ENCODE measurements around the gene SIM2. TPM values are rescaled to one million over a fixed set of nuclear protein-coding genes. Genes with fewer than 3 reads are reported as not detected.

Gene SIM2
- polyA plus RNA-seq, 4 donors, result 0.04 to 0.28 TPM; not detected in 2

- peaks cover 0 to 14% (median 2%) of the 10 kb centered on the region in 3 donors for H3K4me1 ChIP-seq (ENCODE audit: control insufficient read depth in 3 of 3, insufficient read depth in 2 of 3, low read depth in 1 of 3, low read length in 2 of 3)
- no peaks in the 10 kb centered on the region for H3K9me3 ChIP-seq (ENCODE audit: control insufficient read depth in 2 of 2, insufficient read depth in 1 of 2, low read depth in 1 of 2, low read length in 1 of 2)
- no peaks in the 10 kb centered on the region for H3K36me3 ChIP-seq (ENCODE audit: control insufficient read depth in 3 of 3, insufficient read depth in 2 of 3, low read depth in 1 of 3, low read length in 3 of 3)
- DNase-seq (peak; percentile 48 to 57), FAIRE-seq (no peak)
- H3K27ac ChIP-seq (ENCODE audit: low read depth in 1 of 3, low read length in 2 of 3), result no peak overlapping the region
- peaks cover 0 to 76% (median 50%) of the 10 kb centered on the region in 3 donors for H3K27me3 ChIP-seq (ENCODE audit: control insufficient read depth in 3 of 3, insufficient read depth in 3 of 3, low read length in 3 of 3)
- H3K4me3 ChIP-seq (ENCODE audit: low read depth in 1 of 3, low read length in 3 of 3), result peak overlapping the region in 1 of 3 donors; percentile 26
- 3 to 13% (median 6%) methylated on average over 13 of the region's 13 CpGs for WGBS, 3 donors
Observed at GRCh38 chr21:36710729-36711048, 11.8 kb downstream of the SIM2 start.

GRCh38 chr21:36713746-36714145, 14.8 kb downstream of the SIM2 start:
- no peak for DNase-seq
- Histone ChIP-seq H3K4me1 (ENCODE audit: control insufficient read depth in 3 of 3, insufficient read depth in 2 of 3, low read depth in 1 of 3, low read length in 2 of 3) (peaks cover 0 to 9% (median 2%) of the 10 kb centered on the region in 3 donors), H3K27ac (ENCODE audit: low read depth in 1 of 3, low read length in 2 of 3) (no peak overlapping the region), H3K4me3 (ENCODE audit: low read depth in 1 of 3, low read length in 3 of 3) (no peak overlapping the region), H3K9me3 (ENCODE audit: control insufficient read depth in 2 of 2, insufficient read depth in 1 of 2, low read depth in 1 of 2, low read length in 1 of 2) (no peaks in the 10 kb centered on the region), H3K27me3 (ENCODE audit: control insufficient read depth in 3 of 3, insufficient read depth in 3 of 3, low read length in 3 of 3) (peaks cover 0 to 50% (median 25%) of the 10 kb centered on the region in 3 donors), H3K36me3 (ENCODE audit: control insufficient read depth in 3 of 3, insufficient read depth in 2 of 3, low read depth in 1 of 3, low read length in 3 of 3) (no peaks in the 10 kb centered on the region)
- no peak for FAIRE-seq
- WGBS, 3 donors, result 60 to 67% (median 61%) methylated on average over 3 of the region's 3 CpGs

DNA sequence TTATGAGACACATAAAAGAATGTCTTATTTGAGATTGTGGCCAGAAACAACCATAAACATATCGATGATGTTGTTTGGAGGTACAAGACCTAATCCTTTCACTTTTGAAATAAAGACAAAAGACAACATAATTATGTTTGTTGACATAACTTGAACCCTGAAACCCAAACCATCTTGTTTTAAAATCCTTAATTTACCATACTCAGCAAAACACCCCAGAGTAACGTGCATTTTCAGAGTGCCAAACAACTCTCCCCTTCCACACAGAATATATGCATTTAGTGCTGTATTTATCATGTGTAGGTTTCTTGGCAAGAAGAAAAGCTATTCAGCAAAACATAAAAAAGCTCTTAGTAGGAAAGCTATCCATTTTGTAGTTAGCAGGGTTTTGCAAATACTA, 17.5 kb downstream of the SIM2 start:
- no peak overlapping the region for H3K27ac ChIP-seq (ENCODE audit: low read depth in 1 of 3, low read length in 2 of 3)
- H3K4me3 ChIP-seq (ENCODE audit: low read depth in 1 of 3, low read length in 3 of 3), result no peak overlapping the region
- H3K4me1 ChIP-seq (ENCODE audit: control insufficient read depth in 3 of 3, insufficient read depth in 2 of 3, low read depth in 1 of 3, low read length in 2 of 3), result peaks cover 0 to 17% (median 2%) of the 10 kb centered on the region in 3 donors
- H3K9me3 ChIP-seq (ENCODE audit: control insufficient read depth in 2 of 2, insufficient read depth in 1 of 2, low read depth in 1 of 2, low read length in 1 of 2), result no peaks in the 10 kb centered on the region
- H3K36me3 ChIP-seq (ENCODE audit: control insufficient read depth in 3 of 3, insufficient read depth in 2 of 3, low read depth in 1 of 3, low read length in 3 of 3), result no peaks in the 10 kb centered on the region
- FAIRE-seq, result no peak
- 71 to 81% (median 77%) methylated on average over 2 of the region's 2 CpGs for WGBS, 3 donors
- DNase-seq, result no peak
- H3K27me3 ChIP-seq (ENCODE audit: control insufficient read depth in 3 of 3, insufficient read depth in 3 of 3, low read length in 3 of 3), result peaks cover 0 to 26% (median 14%) of the 10 kb centered on the region in 3 donors

DNA sequence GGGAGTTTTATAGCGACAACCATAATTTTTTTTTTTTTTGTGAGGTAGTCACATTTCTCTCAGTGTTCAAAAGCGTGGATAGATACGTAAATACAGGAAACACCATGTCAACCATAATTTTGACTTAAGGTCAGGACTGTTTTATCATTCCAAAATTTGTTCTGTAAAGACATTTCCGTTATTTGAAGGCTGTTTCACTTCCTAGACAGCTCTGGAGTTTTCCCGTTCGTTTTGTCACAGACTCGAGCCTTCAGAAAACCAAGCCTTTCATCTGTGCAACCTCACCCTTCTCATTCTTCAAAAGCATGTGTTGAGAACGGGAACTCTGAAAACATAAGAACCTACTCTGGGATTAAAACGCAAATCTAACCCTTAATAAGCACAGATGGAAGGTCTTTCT, 17.9 kb downstream of the SIM2 start:
- no peak for FAIRE-seq
- peaks cover 0 to 25% (median 14%) of the 10 kb centered on the region in 3 donors for H3K27me3 ChIP-seq (ENCODE audit: control insufficient read depth in 3 of 3, insufficient read depth in 3 of 3, low read length in 3 of 3)

GRCh38 chr21:36717976-36718375, 19.1 kb downstream of the SIM2 start:
- Histone ChIP-seq H3K36me3 (ENCODE audit: control insufficient read depth in 3 of 3, insufficient read depth in 2 of 3, low read depth in 1 of 3, low read length in 3 of 3) (no peaks in the 10 kb centered on the region), H3K4me1 (ENCODE audit: control insufficient read depth in 3 of 3, insufficient read depth in 2 of 3, low read depth in 1 of 3, low read length in 2 of 3) (peaks cover 0 to 17% (median 2%) of the 10 kb centered on the region in 3 donors), H3K9me3 (ENCODE audit: control insufficient read depth in 2 of 2, insufficient read depth in 1 of 2, low read depth in 1 of 2, low read length in 1 of 2) (no peaks in the 10 kb centered on the region), H3K27me3 (ENCODE audit: control insufficient read depth in 3 of 3, insufficient read depth in 3 of 3, low read length in 3 of 3) (peaks cover 0 to 16% (median 14%) of the 10 kb centered on the region in 3 donors), H3K27ac (ENCODE audit: low read depth in 1 of 3, low read length in 2 of 3) (no peak overlapping the region), H3K4me3 (ENCODE audit: low read depth in 1 of 3, low read length in 3 of 3) (no peak overlapping the region)
- WGBS, 3 donors, result 86 to 90% (median 87%) methylated on average over 6 of the region's 6 CpGs
- DNase-seq (no peak), FAIRE-seq (no peak)

More for the DNA sequence above, 17.9 kb downstream of the SIM2 start:
- peaks cover 0 to 17% (median 2%) of the 10 kb centered on the region in 3 donors for H3K4me1 ChIP-seq (ENCODE audit: control insufficient read depth in 3 of 3, insufficient read depth in 2 of 3, low read depth in 1 of 3, low read length in 2 of 3)
- no peaks in the 10 kb centered on the region for H3K9me3 ChIP-seq (ENCODE audit: control insufficient read depth in 2 of 2, insufficient read depth in 1 of 2, low read depth in 1 of 2, low read length in 1 of 2)
- 62 to 87% (median 77%) methylated on average over 9 of the region's 9 CpGs for whole genome bisulfite sequencing, 3 donors
- no peak overlapping the region for H3K4me3 ChIP-seq (ENCODE audit: low read depth in 1 of 3, low read length in 3 of 3)
- DNase-seq, result no peak
- H3K36me3 ChIP-seq (ENCODE audit: control insufficient read depth in 3 of 3, insufficient read depth in 2 of 3, low read depth in 1 of 3, low read length in 3 of 3), result no peaks in the 10 kb centered on the region
- H3K27ac ChIP-seq (ENCODE audit: low read depth in 1 of 3, low read length in 2 of 3), result no peak overlapping the region

DNA sequence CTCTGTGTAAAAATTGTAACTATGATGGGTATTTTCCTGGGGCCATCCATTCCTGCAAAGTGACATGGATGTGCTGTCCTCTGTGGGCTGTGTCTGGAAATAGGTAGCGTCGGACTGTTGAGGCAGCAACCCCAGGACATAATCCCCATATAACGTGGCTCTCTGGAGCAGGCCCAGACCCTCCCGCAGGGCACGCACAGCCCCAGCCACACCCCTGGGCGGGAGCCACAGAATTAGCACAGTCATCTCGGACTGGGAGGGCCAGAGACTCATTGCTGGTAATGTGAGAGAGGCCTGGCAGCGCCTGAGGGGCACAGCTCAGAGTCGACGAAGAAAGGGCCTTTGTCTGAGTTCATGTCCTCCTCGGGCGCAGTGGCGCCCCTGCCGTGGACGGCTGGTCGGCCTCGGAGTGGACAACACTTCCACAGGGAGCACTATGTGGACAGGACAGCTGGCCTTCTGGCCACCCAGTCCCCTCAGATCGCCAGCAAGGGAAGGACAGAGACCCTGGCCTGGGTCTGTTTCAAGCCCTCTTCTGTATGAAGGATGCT, 20.1 kb downstream of the SIM2 start:
- Histone ChIP-seq H3K9me3 (ENCODE audit: control insufficient read depth in 2 of 2, insufficient read depth in 1 of 2, low read depth in 1 of 2, low read length in 1 of 2) (no peaks in the 10 kb centered on the region), H3K27me3 (ENCODE audit: control insufficient read depth in 3 of 3, insufficient read depth in 3 of 3, low read length in 3 of 3) (peaks cover 0 to 14% (median 13%) of the 10 kb centered on the region in 3 donors), H3K4me1 (ENCODE audit: control insufficient read depth in 3 of 3, insufficient read depth in 2 of 3, low read depth in 1 of 3, low read length in 2 of 3) (peaks cover 0 to 17% (median 2%) of the 10 kb centered on the region in 3 donors), H3K36me3 (ENCODE audit: control insufficient read depth in 3 of 3, insufficient read depth in 2 of 3, low read depth in 1 of 3, low read length in 3 of 3) (no peaks in the 10 kb centered on the region), H3K4me3 (ENCODE audit: low read depth in 1 of 3, low read length in 3 of 3) (peak overlapping the region in 1 of 3 donors; percentile 16), H3K27ac (ENCODE audit: low read depth in 1 of 3, low read length in 2 of 3) (peak overlapping the region; percentile 74 to 96 (median 95))
- FAIRE-seq (no peak), DNase-seq (peak; percentile 83 to 86)
- 19 to 64% (median 39%) methylated on average over 18 of the region's 18 CpGs for WGBS, 3 donors

GRCh38 chr21:36719614-36720013, 20.7 kb downstream of the SIM2 start:
- H3K9me3 ChIP-seq (ENCODE audit: control insufficient read depth in 2 of 2, insufficient read depth in 1 of 2, low read depth in 1 of 2, low read length in 1 of 2), result no peaks in the 10 kb centered on the region
- 15 to 71% (median 41%) methylated on average over 10 of the region's 10 CpGs for WGBS, 3 donors
- peaks cover 0 to 17% (median 2%) of the 10 kb centered on the region in 3 donors for H3K4me1 ChIP-seq (ENCODE audit: control insufficient read depth in 3 of 3, insufficient read depth in 2 of 3, low read depth in 1 of 3, low read length in 2 of 3)
- H3K27ac ChIP-seq (ENCODE audit: low read depth in 1 of 3, low read length in 2 of 3), result peak overlapping the region; percentile 74 to 96 (median 95)
- no peaks in the 10 kb centered on the region for H3K36me3 ChIP-seq (ENCODE audit: control insufficient read depth in 3 of 3, insufficient read depth in 2 of 3, low read depth in 1 of 3, low read length in 3 of 3)
- H3K4me3 ChIP-seq (ENCODE audit: low read depth in 1 of 3, low read length in 3 of 3), result no peak overlapping the region
- peaks cover 0 to 14% (median 9%) of the 10 kb centered on the region in 3 donors for H3K27me3 ChIP-seq (ENCODE audit: control insufficient read depth in 3 of 3, insufficient read depth in 3 of 3, low read length in 3 of 3)
- peak; percentile 94 to 96 for DNase-seq
- FAIRE-seq, result no peak

DNA sequence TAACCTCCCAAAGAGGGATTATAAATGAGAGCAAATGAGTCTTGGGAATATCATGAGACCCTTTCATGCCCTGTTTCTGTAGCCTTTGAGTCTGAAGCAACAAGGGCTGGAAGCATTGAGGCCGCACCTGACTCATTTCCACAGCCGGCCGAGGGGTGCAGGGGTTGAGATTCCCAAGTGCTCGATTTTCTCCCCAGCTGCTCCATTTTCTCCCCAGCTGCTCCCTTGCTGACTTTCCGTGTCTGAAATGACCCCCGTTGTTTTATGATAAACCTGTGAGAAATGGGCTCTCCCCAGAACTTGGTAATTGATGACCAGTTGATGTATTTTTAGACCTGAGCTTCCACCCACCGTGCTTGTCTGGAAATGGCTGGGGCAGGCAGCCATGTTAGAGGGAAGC, 22.9 kb downstream of the SIM2 start:
- Histone ChIP-seq H3K27ac (ENCODE audit: low read depth in 1 of 3, low read length in 2 of 3) (no peak overlapping the region), H3K27me3 (ENCODE audit: control insufficient read depth in 3 of 3, insufficient read depth in 3 of 3, low read length in 3 of 3) (peaks cover 0 to 12% (median 2%) of the 10 kb centered on the region in 3 donors), H3K36me3 (ENCODE audit: control insufficient read depth in 3 of 3, insufficient read depth in 2 of 3, low read depth in 1 of 3, low read length in 3 of 3) (no peaks in the 10 kb centered on the region), H3K4me3 (ENCODE audit: low read depth in 1 of 3, low read length in 3 of 3) (no peak overlapping the region), H3K9me3 (ENCODE audit: control insufficient read depth in 2 of 2, insufficient read depth in 1 of 2, low read depth in 1 of 2, low read length in 1 of 2) (no peaks in the 10 kb centered on the region), H3K4me1 (ENCODE audit: control insufficient read depth in 3 of 3, insufficient read depth in 2 of 3, low read depth in 1 of 3, low read length in 2 of 3) (peaks cover 0 to 17% (median 2%) of the 10 kb centered on the region in 3 donors)
- FAIRE-seq, result no peak
- WGBS, 3 donors, result 91 to 94% (median 91%) methylated on average over 7 of the region's 7 CpGs
- no peak for DNase-seq
